ENCODE measurements around the gene SHLD2. TPM values are rescaled to one million over a fixed set of nuclear protein-coding genes. Genes with fewer than 3 reads are reported as not detected.

Gene SHLD2
- polyA plus RNA-seq, 3 donors = 10.2 to 16.3 (median 16.2) TPM

Other genes starting within 250 kb of the SHLD2 start
- 1 to 10 TPM in 1 of 3 donors, under 1 TPM in 1, not detected in 1; 0.07 to 1.8 TPM for gene MMRN2, start 137.6 kb upstream of the SHLD2 start, polyA plus RNA-seq
- gene SNCG, start 136.6 kb upstream of the SHLD2 start, polyA plus RNA-seq = 1 to 10 TPM in 1 of 3 donors, not detected in 2; 1.8 TPM
- gene ADIRF, start 126.7 kb upstream of the SHLD2 start, polyA plus RNA-seq = under 1 TPM in 1 of 3 donors, not detected in 2; 0.19 TPM
- not detected for gene FAM25A, start 74.9 kb upstream of the SHLD2 start, polyA plus RNA-seq
- 100 to 1,000 TPM in 2 of 3 donors, 10 to 100 TPM in 1; 63.6 to 175 (median 163) TPM for gene GLUD1, start 363 bp upstream of the SHLD2 start, polyA plus RNA-seq
- gene NUTM2A, start 130.2 kb downstream of the SHLD2 start, polyA plus RNA-seq = under 1 TPM in 2 of 3 donors, not detected in 1; 0.08 to 0.83 TPM

Measured in CD14-positive monocyte (primary cell).